Right lobe of liver (tissue), 6 donors: ENCODE measurements around the gene FARS2. TPM values are rescaled to one million over a fixed set of nuclear protein-coding genes. Genes with fewer than 3 reads are reported as not detected.
"Not testable (repeated sequence)": the region's sequence is repeated elsewhere in the genome, so short reads cannot be mapped to it uniquely, and the experiment has no call there.

ENCODE experiments used
- ATAC-seq, 4 donors: fragments of 200-7000 bp; cut with Tn5 transposase; one replicate each; pipeline ENCODE4 v1.9.1; 2020; ENCODE audit warnings: mild to moderate bottlenecking in 4 of 4, moderate library complexity in 4 of 4
- DNase-seq, 3 donors: peaks; one replicate each; pipeline ENCODE4 v3.0.0-alpha.2; 2020
- H3K27ac ChIP-seq, 3 donors: fragments of 200-600 bp; one replicate each; pipeline ENCODE4 v1.8.0; 2022
- H3K27me3 ChIP-seq, 2 donors: fragments of 200-600 bp; one replicate each; pipeline ENCODE4 v1.8.0; 2022
- H3K36me3 ChIP-seq, 4 donors: fragments of 200-600 bp; sonication (generic) in 1 of 4; one replicate each; pipeline versions ENCODE4 v1.5.1 to v1.8.0; 2017 to 2022; ENCODE audit warnings: control low read depth in 1 of 4
- H3K4me1 ChIP-seq, 4 donors: fragments of 200-600 bp; sonication (generic) in 1 of 4; one replicate each; pipeline versions ENCODE4 v1.5.1 to v1.8.0; 2017 to 2022; ENCODE audit warnings: control low read depth in 1 of 4
- H3K4me3 ChIP-seq, 3 donors: fragments of 200-600 bp; one replicate each; pipeline ENCODE4 v1.8.0; 2022
- H3K9me3 ChIP-seq, 4 donors: fragments of 200-600 bp; sonication (generic) in 1 of 4; one replicate each; pipeline versions ENCODE4 v1.5.1 to v1.8.0; 2017 to 2022; ENCODE audit warnings: control low read depth in 1 of 4
- CTCF ChIP-seq, 4 donors: fragments of 200-600 bp in 3 of 4; fragments of 450-650 bp in 1 of 4; IDR thresholded peaks; one replicate each; pipeline versions ENCODE4 v1.5.1 to v1.8.0; 2016 to 2022; ENCODE audit warnings: antibody characterized with exemption in 4 of 4, mild to moderate bottlenecking in 2 of 4
- POLR2A ChIP-seq: fragments of 450-650 bp; IDR thresholded peaks from one replicate; pipeline ENCODE4 v1.6.1; 2017; ENCODE audit warnings: antibody characterized with exemption, mild to moderate bottlenecking
- WGBS: methylation state at CpG from one replicate; pipeline ENCODE4 v1.1.6; 2018; ENCODE audit warnings: low coverage, low lambda C conversion rate; ENCODE audit not compliant: insufficient coverage; ENCODE audit errors: missing lambda C conversion rate; 5-methylcytosine and 5-hydroxymethylcytosine counted together
- intact Hi-C, 2 donors: fragments of 100-400 bp; cut with DNase I; formaldehyde crosslinking; loops; one replicate each; pipeline versions ENCODE4 v1.11.2 to v1.14.1; 2022
- total RNA-seq, 6 experiments: library from RNA; depleted of rRNA in 2 of 6; stranded (reverse); fragments of >200 nt in 2 of 6; fragmentation: NEBNext Ultra II Directional in 3 of 6; extraction: Animal tissue kit (Norgen Biotek cat#: 25700) in 3 of 6; gene quantifications; one replicate each; pipeline versions ENCODE4 v1.1.0 to v1.2.4, GENCODE V29; 2016 to 2023
- donor health status: DM: no; HTN: yes; CAD: no.
- donor health status: DM: no; HTN: no; CAD: no.
- donor health status: DM: no; HTN: no; CAD: no.
- donor health status: DM: no; HTN: yes; CAD: no.
- donor health status: DM: no; HTN: yes; CAD: no.

The FARS2 gene
- total RNA-seq, 6 experiments from 2014 or later = 7.2 to 12.9 (median 11.7) TPM

- no peaks in the 10 kb centered on the region for H3K4me1 ChIP-seq
- ATAC-seq (no peak), DNase-seq (no peak)
- no peaks in the 10 kb centered on the region for H3K9me3 ChIP-seq
- intact Hi-C loops = no loop called here
- no peaks in the 10 kb centered on the region for H3K27me3 ChIP-seq
- H3K36me3 ChIP-seq = no peaks in the 10 kb centered on the region
- TF ChIP-seq CTCF (IDR thresholded peaks at IDR 0.05) (no peak), POLR2A (no peak)
- H3K27ac ChIP-seq = no peak overlapping the region
- 93% methylated on average over 2 of the region's 3 CpGs for WGBS
- H3K4me3 ChIP-seq = no peak overlapping the region
Observed at GRCh38 chr6:5562277-5562676, 301.0 kb downstream of the FARS2 start.

GRCh38 chr6:5563086-5563485 lies 301.8 kb downstream of the FARS2 start:
- no peaks in the 10 kb centered on the region for H3K4me1 ChIP-seq
- no peak for DNase-seq
- intact Hi-C loops = no loop called here
- no peak overlapping the region for H3K4me3 ChIP-seq
- H3K27ac ChIP-seq = no peak overlapping the region
- no peak for TF ChIP-seq POLR2A
- TF ChIP-seq CTCF (IDR thresholded peaks at IDR 0.05) = no peak
- H3K9me3 ChIP-seq = no peaks in the 10 kb centered on the region
- H3K27me3 ChIP-seq = no peaks in the 10 kb centered on the region
- H3K36me3 ChIP-seq = no peaks in the 10 kb centered on the region
- 82% methylated on average over 4 of the region's 4 CpGs for WGBS
- no peak for ATAC-seq

- DNase-seq, intact Hi-C loops, H3K4me1 ChIP-seq, H3K36me3 ChIP-seq, H3K4me3 ChIP-seq, H3K9me3 ChIP-seq, H3K27me3 ChIP-seq, ATAC-seq, H3K27ac ChIP-seq: not testable (repeated sequence)
- 44% methylated on average over 3 of the region's 3 CpGs for WGBS
Observed at GRCh38 chr6:5564746-5565145, 303.4 kb downstream of the FARS2 start.

GRCh38 chr6:5565971-5566370 lies 304.7 kb downstream of the FARS2 start:
- Histone ChIP-seq H3K4me3 (no peak overlapping the region), H3K27ac (no peak overlapping the region), H3K36me3 (no peaks in the 10 kb centered on the region), H3K4me1 (no peaks in the 10 kb centered on the region), H3K9me3 (no peaks in the 10 kb centered on the region), H3K27me3 (no peaks in the 10 kb centered on the region)
- DNase-seq = no peak
- ATAC-seq = no peak
- intact Hi-C loops = no loop called here
- TF ChIP-seq POLR2A (no peak), CTCF (IDR thresholded peaks at IDR 0.05) (no peak)
- WGBS = 80% methylated on average over 3 of the region's 3 CpGs

GRCh38 chr6:5566718-5567117 lies 305.4 kb downstream of the FARS2 start:
- Histone ChIP-seq H3K27ac (no peak overlapping the region), H3K4me1 (no peaks in the 10 kb centered on the region), H3K9me3 (no peaks in the 10 kb centered on the region), H3K4me3 (no peak overlapping the region), H3K36me3 (no peaks in the 10 kb centered on the region), H3K27me3 (no peaks in the 10 kb centered on the region)
- 94% methylated on average over 3 of the region's 4 CpGs for WGBS
- DNase-seq = no peak
- ATAC-seq = no peak
- intact Hi-C loops = no loop called here
- TF ChIP-seq POLR2A = no peak
- no peak for TF ChIP-seq CTCF (IDR thresholded peaks at IDR 0.05)
